NCI-H128 (cell line): ENCODE results near the gene MAD1L1.

ENCODE experiments used
- DNase-seq: peaks from one replicate; lab custom pipeline; 2025; ENCODE audit not compliant: unreplicated experiment; lab: John Stamatoyannopoulos, UW

Gene MAD1L1

GRCh38 chr7:2158331-2159175, 74.2 kb downstream of the MAD1L1 start:
- peak; percentile 28 for DNase-seq

- peak; percentile 89 for DNase-seq
Observed at GRCh38 chr7:2157473-2158279, 75.1 kb downstream of the MAD1L1 start.

GRCh38 chr7:2156756-2157472, 75.8 kb downstream of the MAD1L1 start:
- DNase-seq = no peak

GRCh38 chr7:2154831-2155230, 77.9 kb downstream of the MAD1L1 start:
- DNase-seq = no peak

- DNase-seq = no peak
Observed at GRCh38 chr7:2154121-2154520, 78.6 kb downstream of the MAD1L1 start.

GRCh38 chr7:2152646-2153045, 80.1 kb downstream of the MAD1L1 start:
- DNase-seq = no peak

- DNase-seq = no peak
Observed at GRCh38 chr7:2151801-2152612, 80.7 kb downstream of the MAD1L1 start.

GRCh38 chr7:2151237-2151636, 81.5 kb downstream of the MAD1L1 start:
- no peak for DNase-seq

GRCh38 chr7:2150445-2150815, 82.3 kb downstream of the MAD1L1 start:
- DNase-seq = no peak

- DNase-seq = no peak
Observed at GRCh38 chr7:2149672-2150444, 82.9 kb downstream of the MAD1L1 start.

GRCh38 chr7:2148814-2149213, 83.9 kb downstream of the MAD1L1 start:
- no peak for DNase-seq

- DNase-seq = no peak
Observed at GRCh38 chr7:2148189-2148588, 84.6 kb downstream of the MAD1L1 start.

GRCh38 chr7:2146676-2147472, 85.9 kb downstream of the MAD1L1 start:
- no peak for DNase-seq

- no peak for DNase-seq
Observed at GRCh38 chr7:2145835-2146580, 86.7 kb downstream of the MAD1L1 start.

- DNase-seq = no peak
Observed at GRCh38 chr7:2144926-2145325, 87.8 kb downstream of the MAD1L1 start.

GRCh38 chr7:2143981-2144595, 88.7 kb downstream of the MAD1L1 start:
- peak; percentile 84 for DNase-seq

GRCh38 chr7:2143450-2143849, 89.3 kb downstream of the MAD1L1 start:
- DNase-seq = no peak

GRCh38 chr7:2142386-2142785, 90.4 kb downstream of the MAD1L1 start:
- no peak for DNase-seq
